Right cardiac atrium (tissue), 5 donors: ENCODE measurements around the gene NMRAL1. TPM values are rescaled to one million over a fixed set of nuclear protein-coding genes. Genes with fewer than 3 reads are reported as not detected.

Source experiments
- ATAC-seq, 2 donors: fragments of 200-7000 bp; cut with Tn5 transposase; one replicate each; pipeline versions ENCODE4 v1.8.0 to v1.9.1; 2020; ENCODE audit warnings: moderate library complexity in 2 of 2, mild to moderate bottlenecking in 1 of 2
- DNase-seq, 3 donors: peaks; one replicate each; pipeline ENCODE4 v3.0.0-alpha.2; 2020
- H3K27ac ChIP-seq: one replicate; pipeline ENCODE4 v1.5.1; 2013; ENCODE audit warnings: mild to moderate bottlenecking, low read length, control low read depth, moderate library complexity
- H3K27me3 ChIP-seq: one replicate; pipeline ENCODE4 v1.6.1; 2013; ENCODE audit not compliant: control insufficient read depth, insufficient read depth
- H3K4me1 ChIP-seq: one replicate; pipeline ENCODE4 v1.6.1; 2013; ENCODE audit warnings: low read length; ENCODE audit not compliant: control insufficient read depth, insufficient read depth
- H3K4me3 ChIP-seq: one replicate; pipeline ENCODE4 v1.5.1; 2013; ENCODE audit warnings: low read length, control low read depth
- H3K9me3 ChIP-seq: one replicate; pipeline ENCODE4 v1.6.1; 2013; ENCODE audit warnings: low read length; ENCODE audit not compliant: control insufficient read depth
- WGBS: extraction: QIAGEN DNeasy Blood & Tissue Kit; methylation state at CpG from one replicate; pipeline ENCODE4 v1.1.7; 2013; 5-methylcytosine and 5-hydroxymethylcytosine counted together
- intact Hi-C, 4 donors: fragments of 100-400 bp; cut with DNase I; formaldehyde crosslinking; loops; one replicate each; pipeline versions ENCODE4 v1.11.0 to v1.14.0; 2022 to 2023
- polyA plus RNA-seq: library from polyadenylated mRNA; stranded (reverse); fragments of 200-250 nt; gene quantifications from one replicate; pipeline ENCODE4 v1.2.3, GENCODE V29; 2013
- total RNA-seq, 4 donors: library from RNA; stranded (reverse); fragmentation: NEBNext Ultra II Directional; extraction: Animal tissue kit (Norgen Biotek cat#: 25700); gene quantifications; one replicate each; pipeline ENCODE4 v1.2.1, GENCODE V29; 2021
- donor health status: healthy with polysubstance abuse.
- donor health status: DM: no; HTN: yes; CAD: no.
- donor health status: DM: no; HTN: no; CAD: no.
- donor health status: DM: no; HTN: yes; CAD: no; lungs with severe emphysema.
- donor health status: DM: yes; HTN: yes; CAD: no.

NMRAL1 gene
- total and polyA plus RNA-seq, 5 donors, result 23.1 to 31.7 (median 26.9) TPM

GRCh38 chr16:4487955-4488498, 13.6 kb upstream of the NMRAL1 start:
- intact Hi-C loops, result no loop called here
- H3K27ac ChIP-seq, result no peak overlapping the region
- no peak for DNase-seq
- peak; percentile 61 to 77 for ATAC-seq
- no peaks in the 10 kb centered on the region for H3K27me3 ChIP-seq
- H3K4me3 ChIP-seq, result no peak overlapping the region
- WGBS, result 57% methylated on average over 5 of the region's 5 CpGs
- H3K9me3 ChIP-seq, result no peaks in the 10 kb centered on the region
- H3K4me1 ChIP-seq, result peaks cover 11% of the 10 kb centered on the region

GRCh38 chr16:4486126-4486893, 11.9 kb upstream of the NMRAL1 start:
- WGBS, result 58% methylated on average over 3 of the region's 3 CpGs
- no peak overlapping the region for H3K4me3 ChIP-seq
- intact Hi-C loops, result no loop called here
- no peaks in the 10 kb centered on the region for H3K27me3 ChIP-seq
- H3K9me3 ChIP-seq, result no peaks in the 10 kb centered on the region
- ATAC-seq (peak; percentile 77 to 92), DNase-seq (no peak)
- H3K4me1 ChIP-seq, result peaks cover 15% of the 10 kb centered on the region
- H3K27ac ChIP-seq, result peak overlapping the region; percentile 98

- Histone ChIP-seq H3K4me1 (peaks cover 12% of the 10 kb centered on the region), H3K27me3 (no peaks in the 10 kb centered on the region), H3K27ac (peak overlapping the region; percentile 61), H3K9me3 (no peaks in the 10 kb centered on the region), H3K4me3 (no peak overlapping the region)
- ATAC-seq (no peak), DNase-seq (no peak)
- WGBS, result 86% methylated on average over 1 of the region's 1 CpG
- intact Hi-C loops, result no loop called here
These were observed 7.5 kb upstream of the NMRAL1 start for GRCh38 chr16:4481963-4482362.

GRCh38 chr16:4481526-4481925, 7.1 kb upstream of the NMRAL1 start:
- no peaks in the 10 kb centered on the region for H3K27me3 ChIP-seq
- WGBS, result 39% methylated on average over 2 of the region's 2 CpGs
- peaks cover 9% of the 10 kb centered on the region for H3K4me1 ChIP-seq
- peak overlapping the region; percentile 30 for H3K27ac ChIP-seq
- no peaks in the 10 kb centered on the region for H3K9me3 ChIP-seq
- H3K4me3 ChIP-seq, result no peak overlapping the region
- intact Hi-C loops, result no loop called here
- no peak for ATAC-seq
- DNase-seq, result no peak

GRCh38 chr16:4477966-4478365, 3.5 kb upstream of the NMRAL1 start:
- intact Hi-C loops, result loop anchor here in 1 of 4 donors (5.0 kb wide), 1 partner anchor 49 kb away; no protein-coding TSS in a partner anchor
- Histone ChIP-seq H3K27me3 (no peaks in the 10 kb centered on the region), H3K9me3 (no peaks in the 10 kb centered on the region), H3K4me1 (peaks cover 7% of the 10 kb centered on the region), H3K4me3 (no peak overlapping the region), H3K27ac (no peak overlapping the region)
- 41% methylated on average over 2 of the region's 2 CpGs for WGBS
- ATAC-seq (no peak), DNase-seq (no peak)

- DNase-seq (peak; percentile 92 to 97 (median 97)), ATAC-seq (peak; percentile 96)
- 8% methylated on average over 70 of the region's 70 CpGs for WGBS
- Histone ChIP-seq H3K4me3 (peak within 1 kb of the TSS; percentile 81), H3K27me3 (no peaks in the 10 kb centered on the region), H3K27ac (peak within 1 kb of the TSS; percentile 86), H3K4me1 (peaks cover 3% of the 10 kb centered on the region), H3K9me3 (no peaks in the 10 kb centered on the region)
- intact Hi-C loops, result loop anchor here in 1 of 4 donors (5.0 kb wide), 1 partner anchor 51 kb away; no protein-coding TSS in a partner anchor
These were observed 1.7 kb upstream of the NMRAL1 start, which contains the start of gene HMOX2 for GRCh38 chr16:4475880-4476788. HMOX2 (plus strand) TSS chr16:4476398; CDS start chr16:4505525, 29,127 bp downstream.

GRCh38 chr16:4472880-4473279, 1.5 kb downstream of the NMRAL1 start:
- intact Hi-C loops, result no loop called here
- 75% methylated on average over 4 of the region's 4 CpGs for WGBS
- Histone ChIP-seq H3K27me3 (no peaks in the 10 kb centered on the region), H3K9me3 (no peaks in the 10 kb centered on the region), H3K4me3 (no peak overlapping the region), H3K27ac (no peak overlapping the region), H3K4me1 (peaks cover under 1% of the 10 kb centered on the region)
- DNase-seq (no peak), ATAC-seq (no peak)

- no peak overlapping the region for H3K27ac ChIP-seq
- no peak for DNase-seq
- no peaks in the 10 kb centered on the region for H3K4me1 ChIP-seq
- H3K9me3 ChIP-seq, result no peaks in the 10 kb centered on the region
- no peak for ATAC-seq
- intact Hi-C loops, result no loop called here
- WGBS, result 95% methylated on average over 5 of the region's 5 CpGs
- H3K27me3 ChIP-seq, result no peaks in the 10 kb centered on the region
- no peak overlapping the region for H3K4me3 ChIP-seq
These were observed 2.6 kb downstream of the NMRAL1 start for GRCh38 chr16:4471869-4472268.

- H3K27me3 ChIP-seq, result no peaks in the 10 kb centered on the region
- ATAC-seq, result no peak
- H3K9me3 ChIP-seq, result no peaks in the 10 kb centered on the region
- no peak for DNase-seq
- H3K27ac ChIP-seq, result no peak overlapping the region
- no peaks in the 10 kb centered on the region for H3K4me1 ChIP-seq
- 91% methylated on average over 10 of the region's 10 CpGs for WGBS
- H3K4me3 ChIP-seq, result no peak overlapping the region
- intact Hi-C loops, result no loop called here
These were observed 5.5 kb downstream of the NMRAL1 start for GRCh38 chr16:4468972-4469371.

- 96% methylated on average over 16 of the region's 16 CpGs for WGBS
- H3K4me1 ChIP-seq, result no peaks in the 10 kb centered on the region
- intact Hi-C loops, result no loop called here
- ATAC-seq (no peak), DNase-seq (no peak)
- H3K4me3 ChIP-seq, result no peak overlapping the region
- no peaks in the 10 kb centered on the region for H3K9me3 ChIP-seq
- no peak overlapping the region for H3K27ac ChIP-seq
- no peaks in the 10 kb centered on the region for H3K27me3 ChIP-seq
These were observed 6.5 kb downstream of the NMRAL1 start for GRCh38 chr16:4467916-4468315.
